HepG2 (cell line): Measurements from ENCODE around the gene DOK5.

Experiments used
- DRAP1 ChIP-seq: IDR thresholded peaks from 2 replicates; pipeline ENCODE4 v1.6.1; 2016; ENCODE audit warnings: missing genetic modification reagents, missing compliant biosample characterization
- HIC2 ChIP-seq: sonication (generic); formaldehyde crosslinking; IDR thresholded peaks from 2 replicates; pipeline ENCODE4 v1.9.0; 2022; ENCODE audit warnings: low read depth, missing genetic modification reagents
- HNRNPH1 ChIP-seq: fragments of 200-400 bp; formaldehyde crosslinking; optimal IDR thresholded peaks from 2 replicates; pipeline ENCODE3; 2017; ENCODE audit warnings: mild to moderate bottlenecking, low read depth, low read length
- SMAD1 ChIP-seq: sonication (generic); formaldehyde crosslinking; IDR thresholded peaks from 2 replicates; pipeline ENCODE4 v1.4.0; 2020; ENCODE audit warnings: missing genetic modification reagents, low read depth, mild to moderate bottlenecking, borderline replicate concordance
- TF ChIP-seq, protein P1 (sequence below): sonication (generic); formaldehyde crosslinking; IDR thresholded peaks from 2 replicates; pipeline ENCODE4 v1.5.0; 2020; ENCODE audit warnings: mild to moderate bottlenecking, missing genetic modification reagents, moderate library complexity

- TF ChIP-seq, protein P1, sequence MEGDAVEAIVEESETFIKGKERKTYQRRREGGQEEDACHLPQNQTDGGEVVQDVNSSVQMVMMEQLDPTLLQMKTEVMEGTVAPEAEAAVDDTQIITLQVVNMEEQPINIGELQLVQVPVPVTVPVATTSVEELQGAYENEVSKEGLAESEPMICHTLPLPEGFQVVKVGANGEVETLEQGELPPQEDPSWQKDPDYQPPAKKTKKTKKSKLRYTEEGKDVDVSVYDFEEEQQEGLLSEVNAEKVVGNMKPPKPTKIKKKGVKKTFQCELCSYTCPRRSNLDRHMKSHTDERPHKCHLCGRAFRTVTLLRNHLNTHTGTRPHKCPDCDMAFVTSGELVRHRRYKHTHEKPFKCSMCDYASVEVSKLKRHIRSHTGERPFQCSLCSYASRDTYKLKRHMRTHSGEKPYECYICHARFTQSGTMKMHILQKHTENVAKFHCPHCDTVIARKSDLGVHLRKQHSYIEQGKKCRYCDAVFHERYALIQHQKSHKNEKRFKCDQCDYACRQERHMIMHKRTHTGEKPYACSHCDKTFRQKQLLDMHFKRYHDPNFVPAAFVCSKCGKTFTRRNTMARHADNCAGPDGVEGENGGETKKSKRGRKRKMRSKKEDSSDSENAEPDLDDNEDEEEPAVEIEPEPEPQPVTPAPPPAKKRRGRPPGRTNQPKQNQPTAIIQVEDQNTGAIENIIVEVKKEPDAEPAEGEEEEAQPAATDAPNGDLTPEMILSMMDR (CRISPR knock-in tag) = no peak
- TF ChIP-seq HIC2 (CRISPR knock-in tag) = no peak
- TF ChIP-seq SMAD1 = no peak
- TF ChIP-seq HNRNPH1 = no peak
- TF ChIP-seq DRAP1 (CRISPR knock-in tag) = no peak
These were observed 49.5 kb downstream of the DOK5 start for GRCh38 chr20:54524849-54525248.
